Astrocyte of the spinal cord (primary cell): ENCODE measurements around the gene CRIP2.

Source experiments
- DNase-seq: peaks from one replicate; pipeline ENCODE4 v3.0.0; 2011; ENCODE audit warnings: low read depth, low spot score
- H3K4me3 ChIP-seq: 2 replicates; pipeline ENCODE4 v1.5.1; 2011; ENCODE audit warnings: low read depth, mild to moderate bottlenecking, low read length, moderate library complexity
- CTCF ChIP-seq: IDR thresholded peaks from 2 replicates; pipeline ENCODE4 v1.5.1; 2012; ENCODE audit warnings: low read depth, mild to moderate bottlenecking, low read length, inconsistent platforms
- in situ Hi-C: cut with HindIII; loops from 2 replicates; pipeline ENCODE4 v1.10.0; 2017; ENCODE audit warnings: low sequenced_read_pairs

CRIP2 gene

GRCh38 chr14:105458571-105458970 is 16.1 kb upstream of the CRIP2 start:
- no peak for TF ChIP-seq CTCF
- no peak for DNase-seq
- in situ Hi-C loops: no loop called here
- H3K4me3 ChIP-seq: no peak overlapping the region

GRCh38 chr14:105460116-105460515 is 14.5 kb upstream of the CRIP2 start:
- DNase-seq: no peak
- no peak for TF ChIP-seq CTCF
- no peak overlapping the region for H3K4me3 ChIP-seq
- in situ Hi-C loops: no loop called here

GRCh38 chr14:105460616-105461015 is 14.0 kb upstream of the CRIP2 start:
- in situ Hi-C loops: no loop called here
- no peak for TF ChIP-seq CTCF
- DNase-seq: no peak
- no peak overlapping the region for H3K4me3 ChIP-seq

- DNase-seq: no peak
- in situ Hi-C loops: no loop called here
- H3K4me3 ChIP-seq: no peak overlapping the region
- no peak for TF ChIP-seq CTCF
Observed at GRCh38 chr14:105461903-105462302, 12.7 kb upstream of the CRIP2 start.

- no peak for DNase-seq
- in situ Hi-C loops: no loop called here
- no peak overlapping the region for H3K4me3 ChIP-seq
- TF ChIP-seq CTCF: no peak
Observed at GRCh38 chr14:105464501-105464900, 10.1 kb upstream of the CRIP2 start.

GRCh38 chr14:105465209-105466031 is 9.2 kb upstream of the CRIP2 start:
- in situ Hi-C loops: no loop called here
- H3K4me3 ChIP-seq: no peak overlapping the region
- no peak for TF ChIP-seq CTCF
- DNase-seq: peak; percentile 30
